GM19397 (cell line): Measurements from ENCODE around the gene CLMN.

ENCODE experiments used
- ATAC-seq: cut with Tn5 transposase; IDR thresholded peaks from one replicate; pipeline ENCODE4 v1.9.1; 2021; ENCODE audit warnings: mild to moderate bottlenecking, moderate library complexity; ENCODE audit not compliant: unreplicated experiment

The CLMN gene

GRCh38 chr14:95264271-95264973 lies 55.3 kb downstream of the CLMN start:
- no peak for ATAC-seq

GRCh38 chr14:95263527-95264231 lies 56.0 kb downstream of the CLMN start:
- ATAC-seq, result no peak

DNA sequence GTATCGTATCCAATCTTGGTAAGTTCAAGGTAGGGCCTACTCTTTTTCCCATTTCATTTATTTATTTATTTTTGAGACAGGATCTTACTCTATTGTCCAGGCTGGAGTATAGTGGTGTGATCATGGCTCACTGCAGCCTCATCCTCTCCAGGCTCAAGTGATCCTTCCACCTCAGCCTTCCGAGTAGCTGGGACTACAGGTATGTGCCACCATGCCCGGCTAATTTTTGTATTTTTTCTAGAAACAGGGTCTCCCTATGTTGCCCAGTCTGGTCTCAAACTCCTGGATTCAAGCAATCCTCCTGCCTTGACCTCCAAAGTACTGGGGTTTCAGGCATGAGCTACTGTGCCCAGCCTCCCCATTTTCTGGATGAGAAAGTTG lies 57.2 kb downstream of the CLMN start:
- no peak for ATAC-seq

DNA sequence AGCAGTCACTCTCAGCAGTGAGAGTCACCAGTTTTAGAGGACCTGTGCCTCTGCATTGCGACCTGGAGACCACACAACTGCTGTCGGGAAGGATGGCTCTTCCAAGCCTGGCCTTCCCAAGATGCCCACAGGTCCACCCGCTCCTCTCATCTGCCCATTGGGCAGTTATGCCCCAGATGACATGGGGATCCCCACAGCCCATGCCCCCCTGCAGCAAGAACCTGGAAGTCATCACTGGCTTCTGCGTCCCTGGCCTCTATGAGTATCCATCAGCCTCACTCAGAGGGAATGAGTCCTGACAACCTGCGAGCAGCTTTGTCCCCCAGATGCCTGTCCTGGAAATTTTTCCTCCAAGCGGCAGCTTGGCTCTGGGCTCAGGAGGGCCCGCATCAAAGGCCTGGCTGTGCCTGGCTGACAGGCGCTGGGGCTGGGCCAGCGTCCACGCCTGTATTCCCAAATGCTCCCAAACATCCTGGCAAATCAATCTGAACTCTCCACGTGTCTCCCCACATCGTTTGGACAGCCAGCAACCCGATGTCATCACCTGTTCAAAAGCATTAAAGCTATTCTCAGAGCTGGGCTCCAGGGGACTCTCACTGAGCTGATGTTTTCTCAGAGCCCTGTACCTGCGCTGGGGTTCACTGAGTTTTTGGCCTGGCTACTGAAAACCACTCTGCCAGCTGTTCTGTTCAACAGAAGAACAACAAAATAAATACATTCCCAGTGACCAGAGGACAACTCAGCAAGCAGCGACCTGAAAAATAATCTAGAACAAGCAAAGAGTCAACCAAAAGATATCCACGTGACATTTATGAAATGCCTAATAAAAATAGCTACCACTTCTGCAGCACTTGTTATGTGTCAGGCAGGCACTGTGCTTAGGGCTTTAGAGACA lies 57.8 kb downstream of the CLMN start:
- no peak for ATAC-seq

- ATAC-seq, result no peak
Observed at GRCh38 chr14:95260537-95261361, 59.0 kb downstream of the CLMN start.

- no peak for ATAC-seq
Observed at GRCh38 chr14:95258754-95259593, 60.7 kb downstream of the CLMN start.

GRCh38 chr14:95258156-95258555 lies 61.6 kb downstream of the CLMN start:
- no peak for ATAC-seq

DNA sequence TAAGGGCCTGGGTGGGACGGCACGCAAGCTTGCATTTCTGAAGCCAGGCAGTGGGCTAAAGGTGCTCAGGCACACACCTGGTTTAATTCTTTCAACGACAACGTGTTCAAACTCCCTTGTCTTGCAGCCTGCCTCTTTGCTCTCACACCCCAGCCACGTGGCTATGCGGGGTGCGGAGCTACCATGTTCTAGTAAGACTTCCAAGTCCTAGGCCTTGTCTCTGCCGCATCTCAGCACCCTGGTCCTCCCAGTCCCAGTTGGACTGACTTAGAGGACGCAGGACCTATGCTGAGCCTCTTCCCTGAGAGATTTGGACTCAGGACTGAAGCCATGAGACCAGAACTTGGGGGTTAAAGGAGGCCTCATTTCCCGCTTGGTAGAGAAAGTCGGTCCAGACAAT lies 62.2 kb downstream of the CLMN start:
- ATAC-seq, result no peak

- ATAC-seq, result no peak
Observed at GRCh38 chr14:95256776-95257060, 63.0 kb downstream of the CLMN start.

DNA sequence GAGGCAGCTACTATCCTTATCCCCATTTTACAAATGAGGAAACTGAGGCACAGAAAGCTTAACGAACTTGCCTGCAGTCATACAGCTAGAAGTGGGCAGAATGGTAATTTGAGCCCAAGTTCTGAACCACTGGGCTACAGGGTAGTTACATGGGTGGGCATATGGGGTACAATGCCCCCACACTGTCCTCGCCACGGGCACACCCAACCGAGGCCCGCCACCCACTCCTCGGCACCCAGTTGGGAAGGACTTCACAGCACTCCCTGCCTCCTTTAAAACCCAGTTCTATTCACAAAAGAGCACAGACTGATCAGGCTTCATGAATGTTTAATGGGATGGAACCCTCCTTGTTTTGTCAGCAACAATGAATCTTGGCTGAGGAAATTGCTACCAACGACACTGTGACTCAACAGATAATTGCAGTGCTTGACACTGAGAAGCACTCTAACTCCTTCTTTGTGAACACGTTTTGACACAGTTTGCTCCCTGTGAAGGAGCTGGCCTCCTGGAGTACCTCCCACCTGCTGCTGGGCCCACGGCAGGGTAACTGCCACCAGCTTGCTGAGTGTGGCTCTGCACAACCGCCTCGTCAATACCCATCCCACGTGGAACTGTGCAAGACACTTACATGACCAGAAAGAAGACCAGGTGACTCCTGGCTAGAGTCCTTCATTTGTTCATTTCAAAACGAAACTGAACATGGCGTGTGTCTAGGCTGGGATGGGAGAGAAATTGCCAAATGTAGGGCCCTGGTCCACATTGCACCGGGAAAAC lies 63.5 kb downstream of the CLMN start:
- no peak for ATAC-seq

- ATAC-seq, result no peak
Observed at GRCh38 chr14:95255487-95255886, 64.2 kb downstream of the CLMN start.

GRCh38 chr14:95255013-95255412 lies 64.7 kb downstream of the CLMN start:
- ATAC-seq, result no peak

GRCh38 chr14:95254288-95254687 lies 65.4 kb downstream of the CLMN start:
- ATAC-seq, result no peak

- no peak for ATAC-seq
Observed at GRCh38 chr14:95253039-95253630, 66.6 kb downstream of the CLMN start.

DNA sequence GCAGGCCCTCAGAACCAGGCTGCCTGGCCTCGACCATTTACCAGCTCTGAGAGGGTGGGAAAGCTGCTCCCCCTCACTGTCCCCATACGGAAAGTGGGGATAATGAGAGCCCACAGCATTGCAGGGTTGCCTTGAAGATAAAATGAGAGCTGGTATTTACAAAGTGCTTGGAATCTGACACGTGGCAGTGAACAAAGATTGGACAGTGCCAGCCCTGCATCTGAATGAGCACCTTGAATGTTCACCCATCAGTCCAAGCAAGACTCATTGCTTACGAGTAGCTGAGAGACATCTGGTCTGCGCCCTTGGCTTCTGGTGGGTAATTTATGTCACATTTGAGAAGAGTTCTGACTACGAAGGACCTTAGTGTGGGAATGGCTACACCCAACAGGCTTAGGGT lies 67.5 kb downstream of the CLMN start:
- ATAC-seq, result no peak

DNA sequence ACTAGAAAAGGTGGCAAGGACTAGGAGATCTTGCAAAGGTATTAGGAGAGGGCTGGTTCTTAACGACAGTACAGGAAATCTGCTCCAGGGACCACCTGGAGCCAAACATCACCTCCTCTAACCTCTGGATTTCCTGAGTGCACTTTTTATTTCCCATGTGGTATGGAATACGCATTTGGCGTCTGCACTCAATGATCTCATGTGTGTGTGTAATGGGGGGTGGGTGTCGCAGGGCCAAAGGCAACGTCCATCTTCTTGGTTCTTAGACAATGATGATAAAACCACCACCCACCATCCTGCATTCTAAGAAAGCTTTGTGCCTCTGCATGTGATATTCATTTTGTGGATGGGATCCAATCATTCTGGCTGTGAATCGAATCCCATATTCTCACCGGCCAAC lies 68.8 kb downstream of the CLMN start:
- no peak for ATAC-seq

GRCh38 chr14:95250140-95250769 lies 69.5 kb downstream of the CLMN start:
- ATAC-seq, result no peak

DNA sequence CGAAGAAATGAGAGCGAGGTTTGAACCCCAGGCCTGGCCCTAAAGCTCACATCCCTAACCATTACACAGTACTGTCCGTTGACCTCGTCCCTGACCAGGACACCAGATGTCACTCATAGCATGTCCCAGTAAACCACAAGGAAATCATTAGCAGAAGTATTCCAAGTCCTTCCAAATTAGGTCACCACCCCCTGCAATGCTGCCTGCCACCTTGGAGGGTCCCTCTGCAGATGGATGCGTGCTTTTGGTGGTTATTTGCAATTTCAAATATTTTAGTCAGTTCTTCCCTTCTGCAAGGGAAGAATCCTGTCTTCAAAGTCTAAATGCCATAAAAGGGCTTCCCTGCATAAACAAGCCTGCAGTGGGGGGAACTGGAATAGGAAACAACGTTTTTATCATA lies 71.3 kb downstream of the CLMN start:
- no peak for ATAC-seq

DNA sequence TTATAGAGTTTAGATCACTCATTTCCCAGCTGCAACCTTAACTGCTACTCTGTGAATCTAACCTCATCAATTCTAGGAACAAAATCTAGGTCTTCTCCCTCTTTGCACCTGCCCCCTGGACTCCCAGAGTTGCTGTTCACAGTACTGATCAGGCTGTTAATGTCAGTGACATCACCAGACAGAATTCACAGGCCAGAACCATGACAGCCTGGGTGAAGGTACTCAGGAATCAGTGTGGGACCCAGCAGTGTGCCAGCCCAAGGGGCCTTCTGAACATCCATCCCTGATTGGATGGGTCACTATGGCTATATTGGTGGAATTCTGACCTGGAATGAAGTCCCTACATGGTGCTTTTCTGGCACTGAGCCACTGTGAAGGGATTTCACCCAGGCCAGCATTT lies 72.8 kb downstream of the CLMN start:
- no peak for ATAC-seq
